HepG2 (cell line): ENCODE data around the gene SART1. TPM values are rescaled to one million over a fixed set of nuclear protein-coding genes. Genes with fewer than 3 reads are reported as not detected.

Experiments used
- AFF4 ChIP-seq: sonication (generic); formaldehyde crosslinking; IDR thresholded peaks from 2 replicates; pipeline ENCODE4 v1.4.0; 2020; ENCODE audit warnings: missing genetic modification reagents
- ARNT2 ChIP-seq: sonication (generic); formaldehyde crosslinking; IDR thresholded peaks from 2 replicates; pipeline ENCODE4 v1.8.0; 2022; ENCODE audit warnings: mild to moderate bottlenecking, low read depth, missing genetic modification reagents, moderate library complexity
- HMG20A ChIP-seq: IDR thresholded peaks from 2 replicates; pipeline ENCODE4 v1.6.1; 2016; ENCODE audit warnings: borderline replicate concordance
- KAT8 ChIP-seq: IDR thresholded peaks from 2 replicates; pipeline ENCODE4 v1.6.1; 2016; ENCODE audit warnings: missing genetic modification reagents, missing compliant biosample characterization
- PBX2 ChIP-seq: IDR thresholded peaks from 2 replicates; pipeline ENCODE4 v1.6.1; 2016; ENCODE audit warnings: control low read depth
- RCOR2 ChIP-seq: IDR thresholded peaks from 2 replicates; pipeline ENCODE4 v1.6.1; 2016; ENCODE audit warnings: missing biosample characterization, missing genetic modification reagents
- TRIM24 ChIP-seq: sonication (generic); formaldehyde crosslinking; IDR thresholded peaks from 2 replicates; pipeline ENCODE4 v1.8.0; 2022; ENCODE audit warnings: mild to moderate bottlenecking, missing genetic modification reagents
- ZBTB3 ChIP-seq: sonication (generic); formaldehyde crosslinking; IDR thresholded peaks from 2 replicates; pipeline ENCODE4 v1.4.0; 2020; ENCODE audit warnings: low read depth, mild to moderate bottlenecking, moderate library complexity, missing genetic modification reagents, borderline replicate concordance
- polyA plus RNA-seq, 8 experiments: library from polyadenylated mRNA; depleted of rRNA in 3 of 8; stranded (reverse) in 7 of 8; unstranded in 1 of 8; fragments of >200 nt; fragmentation: Illumina TruSeq in 4 of 8; extraction: Trizol in 4 of 8; gene quantifications; 2 replicates each; pipeline versions ENCODE4 v1.2.1 to v1.2.3, GENCODE V29; 2011 to 2016; ENCODE audit warnings: low read depth in 4 of 8, missing spikeins in 1 of 8, mixed read lengths in 1 of 8; ENCODE audit not compliant: insufficient read depth in 1 of 8
- total RNA-seq, 5 experiments: library from RNA; depleted of rRNA; stranded (reverse); fragments of >200 nt; fragmentation: Illumina TruSeq; extraction: Trizol; gene quantifications; 2 replicates each; pipeline ENCODE4 v1.2.3, GENCODE V29; 2016; ENCODE audit warnings: low read depth in 1 of 5
- TF ChIP-seq, protein P1 (sequence below): sonication (generic); formaldehyde crosslinking; IDR thresholded peaks from 2 replicates; pipeline ENCODE4 v1.4.0; 2020; ENCODE audit warnings: missing genetic modification reagents
- TF ChIP-seq, protein P2 (sequence below): sonication (generic); formaldehyde crosslinking; IDR thresholded peaks from 2 replicates; pipeline ENCODE4 v1.9.0; 2021; ENCODE audit warnings: mild to moderate bottlenecking, missing genetic modification reagents

Gene SART1
- total and polyA plus RNA-seq, 2 of the 13 experiments (the other 11 are each of a cell fraction or from before 2014, with no cell fraction given), result 11.3 to 22.5 TPM

- TF ChIP-seq, protein P1, sequence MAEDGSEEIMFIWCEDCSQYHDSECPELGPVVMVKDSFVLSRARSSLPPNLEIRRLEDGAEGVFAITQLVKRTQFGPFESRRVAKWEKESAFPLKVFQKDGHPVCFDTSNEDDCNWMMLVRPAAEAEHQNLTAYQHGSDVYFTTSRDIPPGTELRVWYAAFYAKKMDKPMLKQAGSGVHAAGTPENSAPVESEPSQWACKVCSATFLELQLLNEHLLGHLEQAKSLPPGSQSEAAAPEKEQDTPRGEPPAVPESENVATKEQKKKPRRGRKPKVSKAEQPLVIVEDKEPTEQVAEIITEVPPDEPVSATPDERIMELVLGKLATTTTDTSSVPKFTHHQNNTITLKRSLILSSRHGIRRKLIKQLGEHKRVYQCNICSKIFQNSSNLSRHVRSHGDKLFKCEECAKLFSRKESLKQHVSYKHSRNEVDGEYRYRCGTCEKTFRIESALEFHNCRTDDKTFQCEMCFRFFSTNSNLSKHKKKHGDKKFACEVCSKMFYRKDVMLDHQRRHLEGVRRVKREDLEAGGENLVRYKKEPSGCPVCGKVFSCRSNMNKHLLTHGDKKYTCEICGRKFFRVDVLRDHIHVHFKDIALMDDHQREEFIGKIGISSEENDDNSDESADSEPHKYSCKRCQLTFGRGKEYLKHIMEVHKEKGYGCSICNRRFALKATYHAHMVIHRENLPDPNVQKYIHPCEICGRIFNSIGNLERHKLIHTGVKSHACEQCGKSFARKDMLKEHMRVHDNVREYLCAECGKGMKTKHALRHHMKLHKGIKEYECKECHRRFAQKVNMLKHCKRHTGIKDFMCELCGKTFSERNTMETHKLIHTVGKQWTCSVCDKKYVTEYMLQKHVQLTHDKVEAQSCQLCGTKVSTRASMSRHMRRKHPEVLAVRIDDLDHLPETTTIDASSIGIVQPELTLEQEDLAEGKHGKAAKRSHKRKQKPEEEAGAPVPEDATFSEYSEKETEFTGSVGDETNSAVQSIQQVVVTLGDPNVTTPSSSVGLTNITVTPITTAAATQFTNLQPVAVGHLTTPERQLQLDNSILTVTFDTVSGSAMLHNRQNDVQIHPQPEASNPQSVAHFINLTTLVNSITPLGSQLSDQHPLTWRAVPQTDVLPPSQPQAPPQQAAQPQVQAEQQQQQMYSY (CRISPR knock-in tag), result no peak
- TF ChIP-seq AFF4, result no peak
- no peak for TF ChIP-seq KAT8
- no peak for TF ChIP-seq ZBTB3 (CRISPR knock-in tag)
- TF ChIP-seq PBX2, result no peak
- no peak for TF ChIP-seq TRIM24 (CRISPR knock-in tag)
- TF ChIP-seq, protein P2, sequence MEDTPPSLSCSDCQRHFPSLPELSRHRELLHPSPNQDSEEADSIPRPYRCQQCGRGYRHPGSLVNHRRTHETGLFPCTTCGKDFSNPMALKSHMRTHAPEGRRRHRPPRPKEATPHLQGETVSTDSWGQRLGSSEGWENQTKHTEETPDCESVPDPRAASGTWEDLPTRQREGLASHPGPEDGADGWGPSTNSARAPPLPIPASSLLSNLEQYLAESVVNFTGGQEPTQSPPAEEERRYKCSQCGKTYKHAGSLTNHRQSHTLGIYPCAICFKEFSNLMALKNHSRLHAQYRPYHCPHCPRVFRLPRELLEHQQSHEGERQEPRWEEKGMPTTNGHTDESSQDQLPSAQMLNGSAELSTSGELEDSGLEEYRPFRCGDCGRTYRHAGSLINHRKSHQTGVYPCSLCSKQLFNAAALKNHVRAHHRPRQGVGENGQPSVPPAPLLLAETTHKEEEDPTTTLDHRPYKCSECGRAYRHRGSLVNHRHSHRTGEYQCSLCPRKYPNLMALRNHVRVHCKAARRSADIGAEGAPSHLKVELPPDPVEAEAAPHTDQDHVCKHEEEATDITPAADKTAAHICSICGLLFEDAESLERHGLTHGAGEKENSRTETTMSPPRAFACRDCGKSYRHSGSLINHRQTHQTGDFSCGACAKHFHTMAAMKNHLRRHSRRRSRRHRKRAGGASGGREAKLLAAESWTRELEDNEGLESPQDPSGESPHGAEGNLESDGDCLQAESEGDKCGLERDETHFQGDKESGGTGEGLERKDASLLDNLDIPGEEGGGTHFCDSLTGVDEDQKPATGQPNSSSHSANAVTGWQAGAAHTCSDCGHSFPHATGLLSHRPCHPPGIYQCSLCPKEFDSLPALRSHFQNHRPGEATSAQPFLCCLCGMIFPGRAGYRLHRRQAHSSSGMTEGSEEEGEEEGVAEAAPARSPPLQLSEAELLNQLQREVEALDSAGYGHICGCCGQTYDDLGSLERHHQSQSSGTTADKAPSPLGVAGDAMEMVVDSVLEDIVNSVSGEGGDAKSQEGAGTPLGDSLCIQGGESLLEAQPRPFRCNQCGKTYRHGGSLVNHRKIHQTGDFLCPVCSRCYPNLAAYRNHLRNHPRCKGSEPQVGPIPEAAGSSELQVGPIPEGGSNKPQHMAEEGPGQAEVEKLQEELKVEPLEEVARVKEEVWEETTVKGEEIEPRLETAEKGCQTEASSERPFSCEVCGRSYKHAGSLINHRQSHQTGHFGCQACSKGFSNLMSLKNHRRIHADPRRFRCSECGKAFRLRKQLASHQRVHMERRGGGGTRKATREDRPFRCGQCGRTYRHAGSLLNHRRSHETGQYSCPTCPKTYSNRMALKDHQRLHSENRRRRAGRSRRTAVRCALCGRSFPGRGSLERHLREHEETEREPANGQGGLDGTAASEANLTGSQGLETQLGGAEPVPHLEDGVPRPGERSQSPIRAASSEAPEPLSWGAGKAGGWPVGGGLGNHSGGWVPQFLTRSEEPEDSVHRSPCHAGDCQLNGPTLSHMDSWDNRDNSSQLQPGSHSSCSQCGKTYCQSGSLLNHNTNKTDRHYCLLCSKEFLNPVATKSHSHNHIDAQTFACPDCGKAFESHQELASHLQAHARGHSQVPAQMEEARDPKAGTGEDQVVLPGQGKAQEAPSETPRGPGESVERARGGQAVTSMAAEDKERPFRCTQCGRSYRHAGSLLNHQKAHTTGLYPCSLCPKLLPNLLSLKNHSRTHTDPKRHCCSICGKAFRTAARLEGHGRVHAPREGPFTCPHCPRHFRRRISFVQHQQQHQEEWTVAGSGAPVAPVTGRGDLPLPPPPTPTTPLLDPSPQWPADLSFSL (CRISPR knock-in tag), result no peak
- TF ChIP-seq ARNT2 (CRISPR knock-in tag), result no peak
- no peak for TF ChIP-seq HMG20A (CRISPR knock-in tag)
- TF ChIP-seq RCOR2 (CRISPR knock-in tag), result peak; percentile 57; the same call in 1 of the 2 replicates
Measured at GRCh38 chr11:65918211-65919140, 43.1 kb upstream of the SART1 start, which contains the start of gene C11orf68 (continued).
